Suprapubic skin (tissue), 4 donors: ENCODE results near the gene BRINP3. TPM values are rescaled to one million over a fixed set of nuclear protein-coding genes. Genes with fewer than 3 reads are reported as not detected.

Experiments
- DNase-seq, 2 donors: peaks; one replicate each; pipeline ENCODE4 v3.0.0-alpha.2; 2019; ENCODE audit warnings: low spot score in 2 of 2
- H3K27ac ChIP-seq: fragments of 200-600 bp; sonication (generic); one replicate; pipeline ENCODE4 v1.5.1; 2019
- H3K27me3 ChIP-seq: fragments of 200-600 bp; sonication (generic); one replicate; pipeline ENCODE4 v1.5.1; 2019
- H3K36me3 ChIP-seq: fragments of 200-600 bp; sonication (generic); one replicate; pipeline ENCODE4 v1.5.1; 2019
- H3K4me1 ChIP-seq: fragments of 200-600 bp; sonication (generic); one replicate; pipeline ENCODE4 v1.5.1; 2019
- H3K4me3 ChIP-seq: fragments of 200-600 bp; sonication (generic); one replicate; pipeline ENCODE4 v1.5.1; 2019; ENCODE audit warnings: mild to moderate bottlenecking
- H3K9me3 ChIP-seq: fragments of 200-600 bp; sonication (generic); one replicate; pipeline ENCODE4 v1.5.1; 2019
- EP300 ChIP-seq: sonication (generic); formaldehyde crosslinking; IDR thresholded peaks from one replicate; pipeline ENCODE4 v1.6.1; 2017; ENCODE audit warnings: antibody characterized with exemption
- POLR2A ChIP-seq, 2 donors: fragments of 450-650 bp; IDR thresholded peaks; one replicate each; pipeline ENCODE4 v1.6.1; 2017; ENCODE audit warnings: antibody characterized with exemption in 2 of 2, mild to moderate bottlenecking in 2 of 2, moderate library complexity in 2 of 2
- POLR2AphosphoS5 ChIP-seq, 3 donors: sonication (generic); formaldehyde crosslinking; IDR thresholded peaks; one replicate each; pipeline ENCODE4 v1.6.1; 2017; ENCODE audit warnings: antibody characterized with exemption in 3 of 3
- WGBS: methylation state at CpG from one replicate; pipeline ENCODE4 v1.1.5; 2018; 5-methylcytosine and 5-hydroxymethylcytosine counted together
- total RNA-seq, 4 donors: library from RNA; depleted of rRNA; stranded (reverse); fragments of >200 nt; gene quantifications; one replicate each; pipeline ENCODE4 v1.1.0, GENCODE V29; 2016
- TF ChIP-seq, protein P1 (sequence below), 2 donors: fragments of 200-600 bp in 1 of 2; fragments of 450-650 bp in 1 of 2; sonication (generic) in 1 of 2; IDR thresholded peaks; one replicate each; pipeline ENCODE4 v1.5.1; 2016 to 2019; ENCODE audit warnings: antibody characterized with exemption in 2 of 2, mild to moderate bottlenecking in 1 of 2, moderate library complexity in 1 of 2

BRINP3 gene
- total RNA-seq, 4 donors from 2014 or later = 0.13 to 0.53 TPM; not detected in 2

GRCh38 chr1:190169311-190170067 is 308.2 kb downstream of the BRINP3 start:
- H3K4me3 ChIP-seq = no peak overlapping the region
- no peaks in the 10 kb centered on the region for H3K9me3 ChIP-seq
- H3K36me3 ChIP-seq = no peaks in the 10 kb centered on the region
- no peaks in the 10 kb centered on the region for H3K27me3 ChIP-seq
- H3K4me1 ChIP-seq = no peaks in the 10 kb centered on the region
- DNase-seq = no peak
- no peak for TF ChIP-seq POLR2A (IDR thresholded peaks at IDR 0.05)
- TF ChIP-seq, protein P1, sequence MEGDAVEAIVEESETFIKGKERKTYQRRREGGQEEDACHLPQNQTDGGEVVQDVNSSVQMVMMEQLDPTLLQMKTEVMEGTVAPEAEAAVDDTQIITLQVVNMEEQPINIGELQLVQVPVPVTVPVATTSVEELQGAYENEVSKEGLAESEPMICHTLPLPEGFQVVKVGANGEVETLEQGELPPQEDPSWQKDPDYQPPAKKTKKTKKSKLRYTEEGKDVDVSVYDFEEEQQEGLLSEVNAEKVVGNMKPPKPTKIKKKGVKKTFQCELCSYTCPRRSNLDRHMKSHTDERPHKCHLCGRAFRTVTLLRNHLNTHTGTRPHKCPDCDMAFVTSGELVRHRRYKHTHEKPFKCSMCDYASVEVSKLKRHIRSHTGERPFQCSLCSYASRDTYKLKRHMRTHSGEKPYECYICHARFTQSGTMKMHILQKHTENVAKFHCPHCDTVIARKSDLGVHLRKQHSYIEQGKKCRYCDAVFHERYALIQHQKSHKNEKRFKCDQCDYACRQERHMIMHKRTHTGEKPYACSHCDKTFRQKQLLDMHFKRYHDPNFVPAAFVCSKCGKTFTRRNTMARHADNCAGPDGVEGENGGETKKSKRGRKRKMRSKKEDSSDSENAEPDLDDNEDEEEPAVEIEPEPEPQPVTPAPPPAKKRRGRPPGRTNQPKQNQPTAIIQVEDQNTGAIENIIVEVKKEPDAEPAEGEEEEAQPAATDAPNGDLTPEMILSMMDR (IDR thresholded peaks at IDR 0.05) = no peak
- TF ChIP-seq EP300 = no peak
- TF ChIP-seq POLR2AphosphoS5 (IDR thresholded peaks at IDR 0.05) = no peak
- WGBS = 24% methylated on average over 3 of the region's 3 CpGs
- H3K27ac ChIP-seq = no peak overlapping the region

- no peak overlapping the region for H3K27ac ChIP-seq
- H3K9me3 ChIP-seq = no peaks in the 10 kb centered on the region
- H3K4me3 ChIP-seq = no peak overlapping the region
- TF ChIP-seq POLR2A (IDR thresholded peaks at IDR 0.05) (no peak), EP300 (no peak)
- no peaks in the 10 kb centered on the region for H3K27me3 ChIP-seq
- WGBS = 29% methylated on average over 3 of the region's 3 CpGs
- DNase-seq = no peak
- no peaks in the 10 kb centered on the region for H3K36me3 ChIP-seq
- no peaks in the 10 kb centered on the region for H3K4me1 ChIP-seq
Observed at GRCh38 chr1:190168893-190169280, 308.8 kb downstream of the BRINP3 start.

- H3K4me1 ChIP-seq = no peaks in the 10 kb centered on the region
- TF ChIP-seq POLR2AphosphoS5 (IDR thresholded peaks at IDR 0.05) (no peak), POLR2A (IDR thresholded peaks at IDR 0.05) (no peak), EP300 (no peak)
- TF ChIP-seq, protein P1 (IDR thresholded peaks at IDR 0.05) = no peak
- no peaks in the 10 kb centered on the region for H3K36me3 ChIP-seq
- no peak for DNase-seq
- H3K27ac ChIP-seq = no peak overlapping the region
- no peaks in the 10 kb centered on the region for H3K27me3 ChIP-seq
- 89% methylated on average over 3 of the region's 3 CpGs for WGBS
- no peaks in the 10 kb centered on the region for H3K9me3 ChIP-seq
- no peak overlapping the region for H3K4me3 ChIP-seq
Observed at GRCh38 chr1:190168116-190168892, 309.4 kb downstream of the BRINP3 start.

GRCh38 chr1:190159146-190159545 is 318.5 kb downstream of the BRINP3 start:
- Histone ChIP-seq H3K4me1 (no peaks in the 10 kb centered on the region), H3K27ac (no peak overlapping the region), H3K27me3 (no peaks in the 10 kb centered on the region), H3K4me3 (no peak overlapping the region), H3K36me3 (no peaks in the 10 kb centered on the region), H3K9me3 (peaks cover 4% of the 10 kb centered on the region)
- 87% methylated on average over 2 of the region's 2 CpGs for WGBS
- no peak for DNase-seq
- TF ChIP-seq POLR2A (IDR thresholded peaks at IDR 0.05) (no peak), EP300 (no peak), POLR2AphosphoS5 (IDR thresholded peaks at IDR 0.05) (no peak)
- TF ChIP-seq, protein P1 (IDR thresholded peaks at IDR 0.05) = no peak

- peaks cover 4% of the 10 kb centered on the region for H3K9me3 ChIP-seq
- DNase-seq = no peak
- 54% methylated on average over 2 of the region's 2 CpGs for WGBS
Observed at GRCh38 chr1:190154744-190155143, 322.9 kb downstream of the BRINP3 start.

More at GRCh38 chr1:190154744-190155143, 322.9 kb downstream of the BRINP3 start:
- H3K27ac ChIP-seq = no peak overlapping the region
- H3K36me3 ChIP-seq = no peaks in the 10 kb centered on the region
- TF ChIP-seq POLR2AphosphoS5 (IDR thresholded peaks at IDR 0.05) = no peak
- TF ChIP-seq EP300 = no peak
- TF ChIP-seq, protein P1 (IDR thresholded peaks at IDR 0.05) = no peak
- no peak for TF ChIP-seq POLR2A (IDR thresholded peaks at IDR 0.05)
- H3K4me3 ChIP-seq = no peak overlapping the region
- H3K27me3 ChIP-seq = no peaks in the 10 kb centered on the region
- H3K4me1 ChIP-seq = no peaks in the 10 kb centered on the region
